Measurements from ENCODE around the gene AMPD2.

DNA sequence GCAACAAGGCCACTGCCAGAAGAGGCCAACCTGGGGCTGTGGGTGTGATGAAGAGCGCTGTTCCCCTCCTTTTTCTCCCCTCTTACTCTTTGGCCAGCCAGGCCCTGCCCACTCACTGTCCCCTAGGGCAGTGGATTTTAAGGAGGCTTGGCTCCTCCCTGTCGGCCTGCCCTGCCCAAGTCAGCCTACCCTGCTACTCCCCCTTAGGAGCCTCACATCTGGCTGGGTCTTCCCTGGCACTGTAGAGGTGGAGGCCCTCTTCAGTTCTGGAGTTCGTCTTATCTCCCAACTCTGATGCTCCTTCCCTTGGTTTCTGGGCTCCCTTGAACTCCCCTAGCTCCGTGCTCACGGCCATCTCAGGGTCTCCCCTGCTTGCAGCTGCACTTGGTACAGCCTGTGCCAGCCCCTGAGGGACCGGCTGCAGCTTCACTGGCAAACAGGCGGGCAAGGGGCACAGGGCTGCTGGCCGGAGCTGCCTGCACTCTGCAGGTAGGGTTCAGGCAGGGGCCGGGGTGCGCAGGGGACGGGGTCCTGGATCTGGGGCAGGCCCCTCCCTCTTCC lies 4.0 kb downstream of the AMPD2 start:
- TF ChIP-seq, protein P1, sequence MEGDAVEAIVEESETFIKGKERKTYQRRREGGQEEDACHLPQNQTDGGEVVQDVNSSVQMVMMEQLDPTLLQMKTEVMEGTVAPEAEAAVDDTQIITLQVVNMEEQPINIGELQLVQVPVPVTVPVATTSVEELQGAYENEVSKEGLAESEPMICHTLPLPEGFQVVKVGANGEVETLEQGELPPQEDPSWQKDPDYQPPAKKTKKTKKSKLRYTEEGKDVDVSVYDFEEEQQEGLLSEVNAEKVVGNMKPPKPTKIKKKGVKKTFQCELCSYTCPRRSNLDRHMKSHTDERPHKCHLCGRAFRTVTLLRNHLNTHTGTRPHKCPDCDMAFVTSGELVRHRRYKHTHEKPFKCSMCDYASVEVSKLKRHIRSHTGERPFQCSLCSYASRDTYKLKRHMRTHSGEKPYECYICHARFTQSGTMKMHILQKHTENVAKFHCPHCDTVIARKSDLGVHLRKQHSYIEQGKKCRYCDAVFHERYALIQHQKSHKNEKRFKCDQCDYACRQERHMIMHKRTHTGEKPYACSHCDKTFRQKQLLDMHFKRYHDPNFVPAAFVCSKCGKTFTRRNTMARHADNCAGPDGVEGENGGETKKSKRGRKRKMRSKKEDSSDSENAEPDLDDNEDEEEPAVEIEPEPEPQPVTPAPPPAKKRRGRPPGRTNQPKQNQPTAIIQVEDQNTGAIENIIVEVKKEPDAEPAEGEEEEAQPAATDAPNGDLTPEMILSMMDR (IDR thresholded peaks at IDR 0.05), result no peak
- no peak for TF ChIP-seq POLR2A (IDR thresholded peaks at IDR 0.05)

All from testis (tissue), 2 donors.